HG03280 (cell line): Measurements from ENCODE around the gene CAMTA2.
"Not testable (repeated sequence)": the region's sequence is repeated elsewhere in the genome, so short reads cannot be mapped to it uniquely, and the experiment has no call there.

Experiments
- ATAC-seq: cut with Tn5 transposase; IDR thresholded peaks from one replicate; pipeline ENCODE4 v1.9.1; 2021; ENCODE audit warnings: mild to moderate bottlenecking, moderate library complexity; ENCODE audit not compliant: unreplicated experiment

CAMTA2 gene

DNA sequence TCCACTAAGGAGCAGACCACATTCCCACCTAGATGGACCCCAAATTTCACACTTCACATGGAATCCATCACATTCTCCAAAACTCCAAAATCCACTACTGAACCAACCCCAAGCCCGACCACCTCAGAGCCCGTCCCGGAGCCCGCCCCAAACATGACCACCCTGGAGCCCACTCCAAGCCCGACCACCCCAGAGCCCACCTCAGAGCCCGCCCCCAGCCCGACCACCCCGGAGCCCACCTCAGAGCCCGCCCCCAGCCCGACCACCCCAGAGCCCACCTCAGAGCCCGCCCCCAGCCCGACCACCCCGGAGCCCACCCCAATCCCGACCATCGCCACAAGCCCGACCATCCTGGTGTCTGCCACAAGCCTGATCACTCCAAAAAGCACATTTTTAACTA lies 53.8 kb downstream of the CAMTA2 start:
- ATAC-seq, result no peak

DNA sequence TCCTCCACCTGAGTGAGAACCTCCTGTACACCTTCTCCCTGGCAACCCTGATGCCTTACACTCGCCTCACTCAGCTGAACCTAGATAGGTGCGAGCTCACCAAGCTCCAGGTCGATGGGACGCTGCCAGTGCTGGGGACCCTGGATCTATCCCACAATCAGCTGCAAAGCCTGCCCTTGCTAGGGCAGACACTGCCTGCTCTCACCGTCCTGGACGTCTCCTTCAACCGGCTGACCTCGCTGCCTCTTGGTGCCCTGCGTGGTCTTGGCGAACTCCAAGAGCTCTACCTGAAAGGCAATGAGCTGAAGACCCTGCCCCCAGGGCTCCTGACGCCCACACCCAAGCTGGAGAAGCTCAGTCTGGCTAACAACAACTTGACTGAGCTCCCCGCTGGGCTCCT lies 54.7 kb downstream of the CAMTA2 start:
- ATAC-seq, result no peak

DNA sequence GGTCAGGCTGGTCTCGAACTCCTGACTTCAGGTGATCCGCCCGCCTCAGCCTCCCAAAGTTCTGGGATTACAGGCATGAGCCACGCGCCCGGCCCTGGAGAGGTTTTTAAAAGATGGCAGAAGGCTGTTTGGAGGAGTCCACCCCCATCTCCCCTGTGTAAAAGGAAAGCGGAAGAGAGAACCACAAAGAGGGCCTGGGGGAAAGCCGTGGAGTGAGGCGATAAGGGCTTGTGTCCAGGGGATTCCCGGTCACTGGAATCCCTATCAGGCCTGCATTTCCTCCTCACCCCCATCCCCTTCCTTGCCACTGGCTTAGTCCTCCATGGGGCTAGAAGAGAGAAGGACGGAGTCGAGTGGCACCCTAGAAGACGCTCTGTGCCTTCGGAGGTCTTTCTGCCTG lies 55.5 kb downstream of the CAMTA2 start, which contains the start of gene GP1BA:
Gene GP1BA (plus strand): TSS at position 315 of the 400 bp plus-strand sequence. CDS start 328 bp downstream, outside the sequence.
- ATAC-seq, result no peak

DNA sequence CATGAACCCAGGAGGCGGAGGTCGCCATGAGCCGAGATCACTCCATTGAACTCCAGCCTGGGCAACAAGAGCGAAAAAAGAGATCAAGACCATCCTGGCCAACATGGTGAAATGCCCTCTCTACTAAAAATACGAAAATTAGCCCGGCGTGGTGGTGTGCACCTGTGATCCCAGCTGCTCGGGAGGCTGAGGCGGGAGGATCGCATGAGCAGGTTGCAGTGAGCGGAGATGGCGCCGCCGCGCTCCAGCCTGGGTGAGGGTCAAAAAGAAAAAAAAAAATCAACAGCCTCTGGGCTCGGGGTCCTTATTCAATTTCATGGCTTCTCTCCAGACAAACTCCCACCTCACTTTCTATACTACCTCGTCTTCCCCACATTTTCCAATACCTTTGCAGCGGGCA lies 58.6 kb downstream of the CAMTA2 start:
- ATAC-seq, result no peak

DNA sequence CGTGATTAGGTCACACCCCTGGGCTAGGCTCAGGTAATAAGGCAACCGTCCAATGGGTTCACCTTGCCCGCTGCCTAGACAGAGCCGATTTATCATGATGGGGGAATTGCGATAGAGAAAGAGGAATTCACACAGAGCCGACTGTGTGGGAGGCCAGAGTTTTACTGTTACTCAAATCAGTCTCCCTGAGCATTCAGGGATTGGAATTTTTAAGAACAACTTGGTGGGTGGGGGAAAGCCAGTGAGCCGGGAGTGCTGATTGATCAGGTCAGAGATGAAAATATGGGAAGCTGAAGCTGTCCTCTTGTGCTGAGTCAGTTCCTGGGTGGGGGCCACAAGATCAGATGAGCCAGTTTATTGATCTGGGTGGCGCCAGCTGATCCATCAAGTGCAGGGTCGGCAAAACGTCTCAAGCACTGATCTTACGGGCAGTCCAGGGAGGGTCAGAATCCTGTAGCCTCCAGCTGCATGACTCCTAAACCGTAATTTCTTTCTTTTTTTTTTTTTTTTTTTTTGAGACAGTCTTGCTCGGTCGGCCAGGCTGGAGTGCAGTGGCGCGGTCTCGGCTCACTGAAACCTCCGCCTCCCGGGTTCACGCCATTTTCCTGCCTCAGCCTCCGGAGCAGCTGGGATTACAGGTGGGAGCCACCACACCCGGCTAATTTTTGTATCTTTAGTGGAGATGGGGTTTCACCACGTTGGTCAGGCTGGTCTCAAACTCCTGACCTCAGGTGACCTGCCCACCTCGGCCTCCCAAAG lies 60.7 kb downstream of the CAMTA2 start:
- not testable (repeated sequence) for ATAC-seq

DNA sequence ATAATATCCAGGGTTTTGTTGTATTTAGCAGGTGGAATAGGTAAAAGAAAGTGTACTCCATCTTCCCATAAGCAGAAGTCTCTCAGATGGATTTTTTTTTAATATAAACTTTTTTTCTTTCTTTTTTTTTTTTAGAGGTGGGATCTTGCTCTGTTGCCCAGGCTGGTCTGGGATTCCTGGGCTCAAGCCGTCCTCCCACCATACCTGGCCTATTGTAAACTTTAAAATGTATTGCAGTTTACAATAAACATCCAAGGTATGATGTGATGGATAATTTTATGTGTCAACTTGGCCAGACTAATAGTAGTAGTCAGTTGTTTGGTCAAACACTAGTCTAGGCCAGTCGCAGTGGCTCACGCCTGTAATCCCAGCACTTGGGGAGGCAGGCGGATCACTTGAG lies 66.2 kb downstream of the CAMTA2 start:
- no peak for ATAC-seq

DNA sequence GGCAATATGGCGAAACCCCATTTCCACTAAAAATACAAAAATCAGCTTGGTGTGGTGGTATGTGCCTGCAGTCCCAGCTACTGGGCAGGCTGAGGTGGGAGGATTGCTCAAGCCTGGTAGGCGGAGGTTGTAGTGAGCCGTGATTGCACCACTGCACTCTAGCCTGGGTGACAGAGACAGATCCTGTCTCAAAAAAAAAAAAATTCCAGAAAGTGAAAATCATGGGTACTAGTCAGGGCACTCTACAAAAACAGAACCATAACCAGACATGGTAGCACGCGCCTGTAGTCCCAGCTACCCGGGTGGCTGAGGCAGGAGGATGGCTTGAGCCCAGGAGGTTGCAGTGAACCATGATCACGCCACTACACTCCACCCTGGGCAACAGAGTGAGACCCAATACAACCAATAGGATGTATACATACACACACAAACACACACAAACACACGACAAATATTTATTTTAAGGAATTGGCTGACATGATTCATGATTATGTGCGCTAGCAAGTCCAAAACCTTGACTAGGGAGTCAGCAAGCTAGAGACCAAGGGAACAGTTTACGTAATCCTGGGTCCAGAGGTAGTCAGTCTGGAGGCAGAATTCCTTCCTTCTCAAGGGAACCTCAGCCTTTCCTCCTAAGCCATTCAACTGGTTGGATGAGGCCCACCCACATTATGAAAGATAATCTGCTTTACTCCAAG lies 67.0 kb downstream of the CAMTA2 start:
- ATAC-seq, result no peak

DNA sequence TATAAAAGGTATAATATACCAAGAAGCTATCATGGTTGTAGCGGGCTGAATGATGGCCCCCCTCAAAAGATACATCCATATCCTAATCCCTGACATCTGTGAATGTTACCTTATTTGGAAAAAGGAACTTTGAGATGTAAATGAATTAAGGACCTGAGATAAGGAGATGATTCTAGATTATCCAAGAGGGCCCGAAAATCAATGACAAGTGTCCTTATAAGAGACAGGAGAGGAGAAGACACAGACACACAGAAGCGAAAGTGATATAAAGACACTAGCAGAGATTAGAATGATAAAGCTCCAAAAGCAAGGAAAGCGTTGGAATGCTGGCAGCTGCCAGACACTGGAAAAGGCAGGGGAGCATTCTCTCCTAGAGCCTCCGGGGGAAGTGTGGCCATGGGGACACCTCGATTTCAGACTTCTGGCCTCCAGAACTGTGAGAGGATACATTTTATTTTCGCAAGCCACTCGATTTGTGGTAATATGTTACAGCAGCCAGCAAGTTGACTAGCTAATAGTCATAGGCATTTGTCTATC lies 67.9 kb downstream of the CAMTA2 start:
- no peak for ATAC-seq
